WERI-Rb-1 (cell line): ENCODE results near the gene PLAAT1.

Experiments used
- DNase-seq: peaks from one replicate; pipeline ENCODE4 v3.0.0-alpha.2; 2020
- H3K27ac ChIP-seq: fragments of 250-450 bp; sonication (Bioruptor Pico); 2 replicates; pipeline ENCODE4 v1.5.1; 2020; ENCODE audit warnings: mild to moderate bottlenecking, moderate library complexity
- H3K27me3 ChIP-seq: fragments of 250-450 bp; sonication (Bioruptor Pico); 2 replicates; pipeline ENCODE4 v1.5.1; 2021; ENCODE audit warnings: mild to moderate bottlenecking, low read depth, moderate library complexity; ENCODE audit not compliant: insufficient read depth, severe bottlenecking
- H3K36me3 ChIP-seq: fragments of 250-450 bp; sonication (Bioruptor Pico); 2 replicates; pipeline ENCODE4 v1.5.1; 2020; ENCODE audit warnings: mild to moderate bottlenecking, moderate library complexity
- H3K4me3 ChIP-seq: 2 replicates; pipeline ENCODE4 v1.5.1; 2011; ENCODE audit warnings: low read depth, mild to moderate bottlenecking, control low read depth, low read length
- H3K9me3 ChIP-seq: fragments of 250-450 bp; sonication (Bioruptor Pico); 2 replicates; pipeline ENCODE4 v1.5.1; 2021; ENCODE audit warnings: mild to moderate bottlenecking, moderate library complexity; ENCODE audit not compliant: severe bottlenecking
- TF ChIP-seq, protein P1 (sequence below): IDR thresholded peaks from 2 replicates; pipeline ENCODE4 v1.5.1; 2011; ENCODE audit warnings: low read depth, mild to moderate bottlenecking, control low read depth, inconsistent platforms, low read length

The PLAAT1 gene

DNA sequence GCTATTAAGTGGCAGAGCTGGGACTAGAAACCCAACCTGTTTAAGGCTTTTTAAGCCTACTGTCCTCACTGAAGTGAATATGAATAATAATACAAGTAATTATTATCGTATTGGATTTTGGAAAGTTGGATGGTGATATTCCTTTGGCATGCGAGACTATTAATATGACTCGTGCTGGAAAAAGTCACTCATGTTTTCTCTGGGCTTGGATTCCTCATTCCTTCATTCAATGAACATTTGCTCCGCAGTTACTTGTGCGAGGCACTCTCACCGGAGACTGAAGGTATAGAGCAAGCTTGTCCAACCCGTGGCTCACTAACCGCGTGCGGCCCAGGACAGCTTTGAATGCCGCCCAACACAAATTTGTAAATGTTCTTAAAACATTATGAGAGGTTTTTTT lies 694 bp downstream of the PLAAT1 start:
- Histone ChIP-seq H3K27ac (peak overlapping the region; percentile 87), H3K27me3 (no peaks in the 10 kb centered on the region), H3K36me3 (no peaks in the 10 kb centered on the region), H3K4me3 (peak overlapping the region; percentile 68), H3K9me3 (no peaks in the 10 kb centered on the region)
- TF ChIP-seq, protein P1, sequence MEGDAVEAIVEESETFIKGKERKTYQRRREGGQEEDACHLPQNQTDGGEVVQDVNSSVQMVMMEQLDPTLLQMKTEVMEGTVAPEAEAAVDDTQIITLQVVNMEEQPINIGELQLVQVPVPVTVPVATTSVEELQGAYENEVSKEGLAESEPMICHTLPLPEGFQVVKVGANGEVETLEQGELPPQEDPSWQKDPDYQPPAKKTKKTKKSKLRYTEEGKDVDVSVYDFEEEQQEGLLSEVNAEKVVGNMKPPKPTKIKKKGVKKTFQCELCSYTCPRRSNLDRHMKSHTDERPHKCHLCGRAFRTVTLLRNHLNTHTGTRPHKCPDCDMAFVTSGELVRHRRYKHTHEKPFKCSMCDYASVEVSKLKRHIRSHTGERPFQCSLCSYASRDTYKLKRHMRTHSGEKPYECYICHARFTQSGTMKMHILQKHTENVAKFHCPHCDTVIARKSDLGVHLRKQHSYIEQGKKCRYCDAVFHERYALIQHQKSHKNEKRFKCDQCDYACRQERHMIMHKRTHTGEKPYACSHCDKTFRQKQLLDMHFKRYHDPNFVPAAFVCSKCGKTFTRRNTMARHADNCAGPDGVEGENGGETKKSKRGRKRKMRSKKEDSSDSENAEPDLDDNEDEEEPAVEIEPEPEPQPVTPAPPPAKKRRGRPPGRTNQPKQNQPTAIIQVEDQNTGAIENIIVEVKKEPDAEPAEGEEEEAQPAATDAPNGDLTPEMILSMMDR, result no peak
- DNase-seq, result no peak

DNA sequence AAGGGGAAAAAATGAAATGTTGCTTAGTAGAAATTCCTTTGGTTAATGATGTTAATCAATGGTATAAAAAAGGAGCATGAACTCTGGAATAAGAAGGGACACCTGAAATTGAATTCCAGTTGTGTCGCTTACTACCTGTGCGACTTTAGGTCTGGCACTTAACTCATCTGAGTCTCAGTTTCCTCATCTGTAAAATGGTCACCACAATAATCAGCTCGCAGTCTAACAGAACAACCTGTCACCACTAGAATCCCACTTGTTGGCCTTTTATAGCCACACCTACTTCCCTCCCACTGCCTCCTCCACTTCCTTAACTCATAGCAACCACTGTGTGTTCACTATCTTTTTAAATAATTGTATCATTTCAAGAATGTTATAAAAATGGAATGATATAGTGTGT lies 2.5 kb downstream of the PLAAT1 start:
- DNase-seq, result no peak
- Histone ChIP-seq H3K36me3 (no peaks in the 10 kb centered on the region), H3K4me3 (no peak overlapping the region), H3K9me3 (no peaks in the 10 kb centered on the region), H3K27ac (no peak overlapping the region), H3K27me3 (no peaks in the 10 kb centered on the region)
- TF ChIP-seq, protein P1, result no peak

DNA sequence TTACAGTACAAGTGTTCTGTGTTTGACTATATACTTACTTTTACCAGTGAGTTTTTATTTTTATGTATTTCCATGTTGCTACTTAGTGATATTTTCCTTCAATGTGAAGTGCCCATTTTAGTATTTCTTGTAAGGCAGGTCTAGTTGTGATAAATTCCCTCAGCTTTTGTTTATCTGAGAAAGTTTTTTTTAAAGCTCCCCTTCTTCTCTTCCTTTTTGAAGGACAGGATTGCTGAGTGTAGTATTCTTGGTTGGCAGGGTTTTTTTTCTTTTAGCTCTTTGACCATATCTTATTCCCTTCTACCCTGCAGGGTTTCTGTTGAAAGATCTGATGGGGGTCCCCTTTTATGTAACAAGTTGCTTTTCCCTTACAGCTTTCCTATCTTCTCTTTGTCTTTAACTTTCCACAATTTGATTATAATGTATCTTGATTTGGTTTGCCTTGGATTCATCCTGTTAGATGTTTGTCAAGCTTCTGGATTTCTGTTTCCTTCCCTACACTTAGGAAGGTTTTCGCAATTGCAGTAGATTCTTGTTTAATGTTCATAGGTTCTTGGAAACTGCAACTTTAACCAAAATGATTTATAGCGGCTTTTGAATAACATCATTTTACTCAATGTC lies 7.9 kb downstream of the PLAAT1 start:
- Histone ChIP-seq H3K4me3 (no peak overlapping the region), H3K36me3 (no peaks in the 10 kb centered on the region), H3K9me3 (no peaks in the 10 kb centered on the region), H3K27me3 (no peaks in the 10 kb centered on the region), H3K27ac (no peak overlapping the region)
- TF ChIP-seq, protein P1, result no peak
- DNase-seq, result no peak

DNA sequence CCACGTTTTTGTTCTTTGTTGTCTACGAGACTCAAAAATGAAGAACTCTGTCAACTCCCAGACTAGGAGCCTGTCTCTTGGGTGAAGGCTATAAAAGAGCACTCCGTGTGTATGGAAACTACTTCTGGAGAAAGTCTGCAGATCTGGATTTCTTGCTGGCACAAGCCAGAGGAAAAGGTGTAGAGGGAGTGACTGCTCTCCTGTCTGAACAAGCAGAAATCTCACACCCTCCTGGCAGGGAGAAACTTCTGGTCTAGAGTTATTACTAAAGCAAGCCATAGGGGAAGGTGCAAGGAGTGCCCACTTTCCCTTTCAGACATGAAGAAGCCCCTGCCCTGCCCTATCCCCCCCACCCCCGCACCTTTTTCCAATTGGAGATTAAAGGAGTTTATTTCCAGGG lies 9.5 kb downstream of the PLAAT1 start:
- DNase-seq, result no peak
- Histone ChIP-seq H3K27ac (no peak overlapping the region), H3K4me3 (no peak overlapping the region), H3K36me3 (no peaks in the 10 kb centered on the region), H3K9me3 (no peaks in the 10 kb centered on the region), H3K27me3 (no peaks in the 10 kb centered on the region)
- TF ChIP-seq, protein P1, result no peak

DNA sequence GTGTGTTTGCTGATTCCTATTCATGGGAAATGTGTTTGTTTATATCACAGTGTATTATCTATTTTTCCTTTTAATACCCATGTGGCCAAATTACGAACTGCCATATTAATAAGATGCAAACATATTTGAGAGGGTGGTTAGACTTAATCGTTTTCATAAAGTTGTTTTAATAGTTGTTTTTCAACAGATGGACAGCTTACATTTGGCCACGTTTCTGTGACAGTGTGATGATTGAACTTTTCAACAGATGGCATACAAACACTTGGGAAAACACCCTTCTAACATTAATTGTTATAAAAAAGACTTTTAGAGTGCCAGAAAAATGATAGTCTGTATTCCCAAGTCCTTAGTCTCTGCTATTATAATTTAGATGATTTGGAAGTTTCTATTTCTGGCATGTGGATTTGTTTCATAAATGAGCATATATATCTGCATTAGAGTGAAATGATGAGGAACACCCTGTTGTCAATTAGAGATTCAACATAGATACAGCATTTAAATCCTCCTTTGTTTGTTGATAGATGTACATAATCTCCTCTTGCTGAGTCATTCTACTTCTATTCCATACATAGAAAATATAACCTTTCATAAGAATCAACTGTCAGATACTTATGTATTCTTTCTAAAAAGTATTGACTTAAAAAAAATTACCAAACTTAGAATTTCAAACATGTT lies 13.1 kb downstream of the PLAAT1 start:
- Histone ChIP-seq H3K27me3 (no peaks in the 10 kb centered on the region), H3K4me3 (no peak overlapping the region), H3K27ac (no peak overlapping the region), H3K9me3 (no peaks in the 10 kb centered on the region), H3K36me3 (no peaks in the 10 kb centered on the region; the same call in 1 of the 2 replicates)
- no peak for DNase-seq
- TF ChIP-seq, protein P1, result no peak
